Activated naive CD8-positive, alpha-beta T cell treated with anti-CD3 and anti-CD28 coated beads for 36 hours (primary cell): Measurements from ENCODE around the gene ADAMTSL1. TPM values are rescaled to one million over a fixed set of nuclear protein-coding genes. Genes with fewer than 3 reads are reported as not detected.

Experiments used
- DNase-seq: peaks from one replicate; pipeline ENCODE4 v3.0.0; 2021
- H3K27ac Mint-ChIP-seq: one replicate; pipeline ENCODE4 v1.8.0; 2022; ENCODE audit warnings: mild to moderate bottlenecking, moderate library complexity, mixed read lengths
- H3K27me3 Mint-ChIP-seq: one replicate; pipeline ENCODE4 v1.8.0; 2022; ENCODE audit warnings: mild to moderate bottlenecking, mixed read lengths
- H3K36me3 Mint-ChIP-seq: one replicate; pipeline ENCODE4 v1.8.0; 2021; ENCODE audit warnings: mild to moderate bottlenecking, mixed read lengths
- H3K4me1 Mint-ChIP-seq: one replicate; pipeline ENCODE4 v1.8.0; 2021; ENCODE audit warnings: mixed read lengths
- H3K4me3 Mint-ChIP-seq: one replicate; pipeline ENCODE4 v1.8.0; 2022; ENCODE audit warnings: mild to moderate bottlenecking, moderate library complexity, mixed read lengths
- H3K9me3 Mint-ChIP-seq: one replicate; pipeline ENCODE4 v1.8.0; 2022; ENCODE audit warnings: mixed read lengths
- total RNA-seq, 2 experiments: library from RNA; stranded (reverse); gene quantifications; one replicate each; pipeline ENCODE4 v1.2.3, GENCODE V29; 2021

ADAMTSL1 gene
- total RNA-seq, 2 experiments from 2014 or later, result not detected

GRCh38 chr9:18614116-18614515 is 140.2 kb downstream of the ADAMTSL1 start:
- Mint-ChIP-seq H3K27ac (no peak overlapping the region), H3K9me3 (no peaks in the 10 kb centered on the region), H3K4me1 (no peaks in the 10 kb centered on the region), H3K36me3 (no peaks in the 10 kb centered on the region), H3K27me3 (peaks cover 9% of the 10 kb centered on the region), H3K4me3 (no peak overlapping the region)
- DNase-seq, result no peak

- Mint-ChIP-seq H3K4me1 (no peaks in the 10 kb centered on the region), H3K4me3 (no peak overlapping the region), H3K27ac (no peak overlapping the region), H3K36me3 (no peaks in the 10 kb centered on the region), H3K27me3 (peaks cover 8% of the 10 kb centered on the region), H3K9me3 (no peaks in the 10 kb centered on the region)
- DNase-seq, result no peak
Observed at GRCh38 chr9:18614651-18615050, 140.7 kb downstream of the ADAMTSL1 start.

GRCh38 chr9:18616976-18617375 is 143.0 kb downstream of the ADAMTSL1 start:
- Mint-ChIP-seq H3K27me3 (peaks cover 3% of the 10 kb centered on the region), H3K9me3 (no peaks in the 10 kb centered on the region), H3K4me3 (no peak overlapping the region), H3K4me1 (no peaks in the 10 kb centered on the region), H3K27ac (no peak overlapping the region), H3K36me3 (no peaks in the 10 kb centered on the region)
- no peak for DNase-seq

GRCh38 chr9:18617759-18618158 is 143.8 kb downstream of the ADAMTSL1 start:
- Mint-ChIP-seq H3K9me3 (no peaks in the 10 kb centered on the region), H3K4me3 (no peak overlapping the region), H3K27ac (no peak overlapping the region), H3K4me1 (no peaks in the 10 kb centered on the region), H3K36me3 (no peaks in the 10 kb centered on the region), H3K27me3 (peaks cover 3% of the 10 kb centered on the region)
- no peak for DNase-seq

- H3K4me3 Mint-ChIP-seq, result no peak overlapping the region
- H3K9me3 Mint-ChIP-seq, result no peaks in the 10 kb centered on the region
- DNase-seq, result no peak
- H3K27me3 Mint-ChIP-seq, result peaks cover 3% of the 10 kb centered on the region
- H3K4me1 Mint-ChIP-seq, result no peaks in the 10 kb centered on the region
- H3K36me3 Mint-ChIP-seq, result no peaks in the 10 kb centered on the region
- H3K27ac Mint-ChIP-seq, result no peak overlapping the region
Observed at GRCh38 chr9:18618862-18619261, 144.9 kb downstream of the ADAMTSL1 start.

- H3K36me3 Mint-ChIP-seq, result no peaks in the 10 kb centered on the region
- H3K4me3 Mint-ChIP-seq, result no peak overlapping the region
- H3K4me1 Mint-ChIP-seq, result no peaks in the 10 kb centered on the region
- H3K27me3 Mint-ChIP-seq, result no peaks in the 10 kb centered on the region
- H3K27ac Mint-ChIP-seq, result no peak overlapping the region
- DNase-seq, result no peak
- H3K9me3 Mint-ChIP-seq, result no peaks in the 10 kb centered on the region
Observed at GRCh38 chr9:18622186-18622836, 148.4 kb downstream of the ADAMTSL1 start.

GRCh38 chr9:18623221-18624079 is 149.5 kb downstream of the ADAMTSL1 start:
- no peaks in the 10 kb centered on the region for H3K4me1 Mint-ChIP-seq
- H3K27me3 Mint-ChIP-seq, result no peaks in the 10 kb centered on the region
- no peak overlapping the region for H3K27ac Mint-ChIP-seq
- no peaks in the 10 kb centered on the region for H3K9me3 Mint-ChIP-seq
- H3K4me3 Mint-ChIP-seq, result no peak overlapping the region
- no peaks in the 10 kb centered on the region for H3K36me3 Mint-ChIP-seq
- no peak for DNase-seq

- H3K4me3 Mint-ChIP-seq, result no peak overlapping the region
- H3K4me1 Mint-ChIP-seq, result no peaks in the 10 kb centered on the region
- DNase-seq, result no peak
- no peaks in the 10 kb centered on the region for H3K9me3 Mint-ChIP-seq
- no peak overlapping the region for H3K27ac Mint-ChIP-seq
- H3K27me3 Mint-ChIP-seq, result peaks cover 6% of the 10 kb centered on the region
- H3K36me3 Mint-ChIP-seq, result no peaks in the 10 kb centered on the region
Observed at GRCh38 chr9:18626046-18626698, 152.2 kb downstream of the ADAMTSL1 start.

- H3K4me1 Mint-ChIP-seq, result no peaks in the 10 kb centered on the region
- H3K9me3 Mint-ChIP-seq, result no peaks in the 10 kb centered on the region
- peaks cover 6% of the 10 kb centered on the region for H3K27me3 Mint-ChIP-seq
- no peaks in the 10 kb centered on the region for H3K36me3 Mint-ChIP-seq
- no peak overlapping the region for H3K4me3 Mint-ChIP-seq
- H3K27ac Mint-ChIP-seq, result no peak overlapping the region
- no peak for DNase-seq
Observed at GRCh38 chr9:18629136-18629535, 155.2 kb downstream of the ADAMTSL1 start.

- DNase-seq, result no peak
- no peaks in the 10 kb centered on the region for H3K9me3 Mint-ChIP-seq
- no peaks in the 10 kb centered on the region for H3K4me1 Mint-ChIP-seq
- H3K27ac Mint-ChIP-seq, result no peak overlapping the region
- peaks cover 10% of the 10 kb centered on the region for H3K27me3 Mint-ChIP-seq
- H3K36me3 Mint-ChIP-seq, result no peaks in the 10 kb centered on the region
- no peak overlapping the region for H3K4me3 Mint-ChIP-seq
Observed at GRCh38 chr9:18632632-18633403, 158.9 kb downstream of the ADAMTSL1 start.

- H3K4me3 Mint-ChIP-seq, result no peak overlapping the region
- no peak overlapping the region for H3K27ac Mint-ChIP-seq
- DNase-seq, result no peak
- H3K9me3 Mint-ChIP-seq, result no peaks in the 10 kb centered on the region
- no peaks in the 10 kb centered on the region for H3K36me3 Mint-ChIP-seq
- H3K27me3 Mint-ChIP-seq, result peaks cover 3% of the 10 kb centered on the region
- H3K4me1 Mint-ChIP-seq, result no peaks in the 10 kb centered on the region
Observed at GRCh38 chr9:18636781-18637180, 162.8 kb downstream of the ADAMTSL1 start.

- Mint-ChIP-seq H3K4me1 (no peaks in the 10 kb centered on the region), H3K27ac (no peak overlapping the region), H3K27me3 (peaks cover 3% of the 10 kb centered on the region), H3K36me3 (no peaks in the 10 kb centered on the region), H3K9me3 (no peaks in the 10 kb centered on the region), H3K4me3 (no peak overlapping the region)
- no peak for DNase-seq
Observed at GRCh38 chr9:18638371-18639249, 164.7 kb downstream of the ADAMTSL1 start.

GRCh38 chr9:18639911-18640310 is 166.0 kb downstream of the ADAMTSL1 start:
- Mint-ChIP-seq H3K9me3 (no peaks in the 10 kb centered on the region), H3K27me3 (peaks cover 3% of the 10 kb centered on the region), H3K4me3 (no peak overlapping the region), H3K4me1 (no peaks in the 10 kb centered on the region), H3K27ac (no peak overlapping the region), H3K36me3 (no peaks in the 10 kb centered on the region)
- no peak for DNase-seq
